NT2/D1 (cell line): ENCODE measurements around the gene SLC38A5.

Experiments
- SUZ12 ChIP-seq: IDR thresholded peaks from 2 replicates; pipeline ENCODE4 v1.6.1; 2011; ENCODE audit not compliant: insufficient read length, insufficient read depth; ENCODE audit errors: extremely low read depth
- YY1 ChIP-seq: IDR thresholded peaks from 2 replicates; pipeline ENCODE4 v1.6.1; 2011; ENCODE audit not compliant: insufficient read length, insufficient read depth
- ZNF274 ChIP-seq: IDR thresholded peaks from 2 replicates; pipeline ENCODE4 v1.6.1; 2011; ENCODE audit warnings: mild to moderate bottlenecking, low read depth, low read length

GRCh38 chrX:48508400-48509244 lies 38.6 kb upstream of the SLC38A5 start, which contains the start of gene PORCN:
- TF ChIP-seq YY1 (no peak), ZNF274 (no peak), SUZ12 (no peak)
